HCT116 (cell line): ENCODE measurements around the gene C12orf57. TPM values are rescaled to one million over a fixed set of nuclear protein-coding genes. Genes with fewer than 3 reads are reported as not detected.

ENCODE experiments used
- ATAC-seq: fragments of 200-7000 bp; cut with Tn5 transposase; 2 replicates; pipeline ENCODE4 v1.9.1; 2020; ENCODE audit warnings: mild to moderate bottlenecking, moderate library complexity
- BruUV-seq: library from RNA; stranded (reverse); fragments of 400-500 nt; replicated peaks from 2 replicates; lab custom pipeline; 2021; lab: Mats Ljungman, UMichigan
- CTCF ChIA-PET: fragments of 300-600 bp; sonication (Branson Sonifier 250); formaldehyde crosslinking; loops from one replicate; lab custom pipeline; 2021; ENCODE audit warnings: antibody characterized with exemption; lab: Charles Lee
- POLR2A ChIA-PET: fragments of 300-600, 350-600 bp; sonication (Branson Sonifier 250); formaldehyde crosslinking; loops from one replicate; lab custom pipeline; 2021; ENCODE audit warnings: antibody characterized with exemption; lab: Charles Lee
- RAD21 ChIA-PET, 2 experiments: fragments of 300-600 bp; sonication (Branson Sonifier 250); formaldehyde crosslinking; loops; one replicate each; lab custom pipeline; 2023; ENCODE audit warnings: low total read pairs in 2 of 2; ENCODE audit not compliant: uncharacterized antibody in 2 of 2, unreplicated experiment in 2 of 2, low non-redundant PET in 1 of 2; lab: Charles Lee
- DNase-seq: peaks from one replicate; pipeline ENCODE4 v3.0.0-alpha.2; 2010; ENCODE audit warnings: low read depth, low spot score
- H2AFZ ChIP-seq: fragments of 200-600 bp; shearing (Covaris generic), sonication (generic); 2 replicates; pipeline ENCODE4 v1.6.1; 2017; ENCODE audit warnings: low read depth, mixed run types, mixed read lengths, antibody characterized with exemption, low read length; ENCODE audit not compliant: poor library complexity, severe bottlenecking
- H3K27ac ChIP-seq: 2 replicates; pipeline ENCODE4 v1.5.1; 2012; ENCODE audit warnings: low read depth, low read length
- H3K27me3 ChIP-seq: fragments of 200-600 bp; sonication (generic); 2 replicates; pipeline ENCODE4 v1.6.1; 2016; ENCODE audit warnings: mixed run types, low read length, mixed read lengths; ENCODE audit not compliant: insufficient read depth
- H3K36me3 ChIP-seq, 2 experiments: fragments of 200-500 bp in 1 of 2; fragments of 200-600 bp in 1 of 2; sonication (Bioruptor generic) in 1 of 2; sonication (generic) in 1 of 2; 2 replicates each; pipeline versions ENCODE4 v1.5.1 to v1.6.1; 2014 to 2016; ENCODE audit warnings: low read length in 2 of 2, inconsistent platforms in 1 of 2, mixed read lengths in 1 of 2, mixed run types in 1 of 2; ENCODE audit not compliant: insufficient read depth in 2 of 2, control insufficient read depth in 1 of 2
- H3K4me1 ChIP-seq, 2 experiments: fragments of 200-600 bp in 1 of 2; sonication (generic) in 1 of 2; 2 replicates each; pipeline versions ENCODE4 v1.5.1 to v1.6.1; 2012 to 2017; ENCODE audit warnings: low read length in 2 of 2, inconsistent platforms in 1 of 2, mild to moderate bottlenecking in 1 of 2, mixed read lengths in 1 of 2, mixed run types in 1 of 2, moderate library complexity in 1 of 2; ENCODE audit not compliant: insufficient read depth in 2 of 2, control insufficient read depth in 1 of 2
- H3K4me2 ChIP-seq: fragments of 200-600 bp; sonication (generic); 2 replicates; pipeline ENCODE4 v1.6.1; 2017; ENCODE audit warnings: mixed run types, low read length, mixed read lengths
- H3K4me3 ChIP-seq, 2 experiments: fragments of 200-600 bp in 1 of 2; sonication (generic) in 1 of 2; replicated peaks in 1 of 2; 2 replicates each; pipeline ENCODE4 v1.5.1; 2011 to 2016; ENCODE audit warnings: low read length in 2 of 2, control low read depth in 1 of 2, low read depth in 1 of 2, mild to moderate bottlenecking in 1 of 2, mixed read lengths in 1 of 2, mixed run types in 1 of 2
- H3K79me2 ChIP-seq: fragments of 200-600 bp; sonication (generic); 2 replicates; pipeline ENCODE4 v1.6.1; 2017; ENCODE audit warnings: mild to moderate bottlenecking, mixed run types, low read length, moderate library complexity, mixed read lengths; ENCODE audit not compliant: insufficient read depth
- H3K9ac ChIP-seq: fragments of 200-600 bp; sonication (generic); 2 replicates; pipeline ENCODE4 v1.6.1; 2016; ENCODE audit warnings: low read length, mixed read lengths
- H3K9me2 ChIP-seq: fragments of 200-600 bp; sonication (generic), shearing (Covaris generic); 2 replicates; pipeline ENCODE4 v1.6.1; 2017; ENCODE audit warnings: mixed run types, mild to moderate bottlenecking, moderate library complexity; ENCODE audit not compliant: insufficient read depth
- H3K9me3 ChIP-seq, 2 experiments: fragments of 200-500 bp in 1 of 2; fragments of 200-600 bp in 1 of 2; sonication (Bioruptor generic) in 1 of 2; sonication (generic) in 1 of 2; 2 replicates each; pipeline ENCODE4 v1.6.1; 2014 to 2017; ENCODE audit warnings: low read length in 2 of 2, mixed read lengths in 2 of 2, inconsistent platforms in 1 of 2, low read depth in 1 of 2, mild to moderate bottlenecking in 1 of 2, mixed run types in 1 of 2, moderate library complexity in 1 of 2; ENCODE audit not compliant: control insufficient read depth in 1 of 2, insufficient read depth in 1 of 2
- H4K20me1 ChIP-seq: fragments of 200-600 bp; sonication (generic), shearing (Covaris generic); 2 replicates; pipeline ENCODE4 v1.6.1; 2017; ENCODE audit warnings: mixed run types, mild to moderate bottlenecking, moderate library complexity; ENCODE audit not compliant: insufficient read depth
- ATF3 ChIP-seq: IDR thresholded peaks from 2 replicates; pipeline ENCODE4 v1.6.1; 2012
- CBX3 ChIP-seq: IDR thresholded peaks from 2 replicates; pipeline ENCODE4 v1.6.1; 2012; ENCODE audit warnings: low read depth
- CEBPB ChIP-seq: IDR thresholded peaks from 2 replicates; pipeline ENCODE4 v1.6.1; 2012; ENCODE audit warnings: low read depth
- CTCF ChIP-seq, 3 experiments: fragments of 200-600 bp in 1 of 3; sonication (generic) in 1 of 3; IDR thresholded peaks in 2 of 3; conservative IDR thresholded peaks in 1 of 3; 2 replicates each; pipeline ENCODE4 v1.5.1; 2012 to 2017; ENCODE audit warnings: low read depth in 2 of 3, low read length in 2 of 3, antibody characterized with exemption in 1 of 3, borderline replicate concordance in 1 of 3, control low read depth in 1 of 3, mild to moderate bottlenecking in 1 of 3, mixed read lengths in 1 of 3, mixed run types in 1 of 3, moderate library complexity in 1 of 3; ENCODE audit not compliant: insufficient read depth in 1 of 3
- EGR1 ChIP-seq: IDR thresholded peaks from 2 replicates; pipeline ENCODE4 v1.6.1; 2012; ENCODE audit warnings: low read depth
- ELF1 ChIP-seq: IDR thresholded peaks from 2 replicates; pipeline ENCODE4 v1.6.1; 2012; ENCODE audit warnings: low read depth, borderline replicate concordance
- EZH2 ChIP-seq: fragments of 200-600 bp; sonication (generic); IDR thresholded peaks from 2 replicates; pipeline ENCODE4 v1.6.1; 2017; ENCODE audit warnings: antibody characterized with exemption, mixed run types
- EZH2phosphoT487 ChIP-seq: fragments of 200-600 bp; IDR thresholded peaks from 2 replicates; pipeline ENCODE4 v1.6.1; 2018; ENCODE audit warnings: antibody characterized with exemption, borderline replicate concordance
- FOSL1 ChIP-seq: IDR thresholded peaks from 2 replicates; pipeline ENCODE4 v1.6.1; 2012; ENCODE audit warnings: low read depth
- JUND ChIP-seq: IDR thresholded peaks from 2 replicates; pipeline ENCODE4 v1.6.1; 2012
- MAX ChIP-seq: IDR thresholded peaks from 2 replicates; pipeline ENCODE4 v1.6.1; 2012
- POLR2A ChIP-seq: IDR thresholded peaks from 2 replicates; pipeline ENCODE4 v1.7.0; 2011; ENCODE audit warnings: borderline replicate concordance; ENCODE audit not compliant: insufficient read depth, insufficient read length; ENCODE audit errors: extremely low read depth
- RAD21 ChIP-seq: IDR thresholded peaks from 2 replicates; pipeline ENCODE4 v1.6.1; 2012; ENCODE audit warnings: low read depth, mild to moderate bottlenecking
- REST ChIP-seq: IDR thresholded peaks from 2 replicates; pipeline ENCODE4 v1.6.1; 2012; ENCODE audit warnings: low read depth
- SIN3A ChIP-seq: IDR thresholded peaks from 2 replicates; pipeline ENCODE4 v1.6.1; 2012; ENCODE audit warnings: low read depth
- SP1 ChIP-seq: IDR thresholded peaks from 2 replicates; pipeline ENCODE4 v1.6.1; 2012; ENCODE audit warnings: low read depth
- SRF ChIP-seq: IDR thresholded peaks from 2 replicates; pipeline ENCODE4 v1.6.1; 2012; ENCODE audit warnings: low read depth
- YY1 ChIP-seq: IDR thresholded peaks from 2 replicates; pipeline ENCODE4 v1.6.1; 2011; ENCODE audit warnings: low read length, low read depth, moderate library complexity, mild to moderate bottlenecking; ENCODE audit not compliant: insufficient replicate concordance; ENCODE audit errors: extremely low read depth
- ZFX ChIP-seq: fragments of 450-650 bp; IDR thresholded peaks from 2 replicates; pipeline ENCODE4 v1.6.1; 2017
- ZNF274 ChIP-seq: fragments of 200-500 bp; sonication (Bioruptor generic); IDR thresholded peaks from 2 replicates; pipeline ENCODE4 v1.6.1; 2014; ENCODE audit warnings: mild to moderate bottlenecking, low read depth, low read length, inconsistent platforms
- intact Hi-C: fragments of 100-400 bp; cut with micrococcal nuclease; formaldehyde crosslinking; loops from 2 replicates; pipeline ENCODE4 v1.10.0; 2022
- total RNA-seq: library from RNA; stranded (reverse); gene quantifications from one replicate; pipeline ENCODE4 v1.2.1, GENCODE V29; 2021; ENCODE audit not compliant: unreplicated experiment

The C12orf57 gene
- total RNA-seq, 1 experiment from 2014 or later = 202 TPM

GRCh38 chr12:6946920-6947374 lies 3.1 kb downstream of the C12orf57 start:
- no peak for ATAC-seq
- RAD21 ChIA-PET = interaction anchor here (0.7 to 2.8 kb wide), 5 partner anchors 15 to 78 kb away, joined by 3 to 22 read pairs (median 4); no protein-coding TSS in a partner anchor
- Histone ChIP-seq H3K36me3 (no peaks in the 10 kb centered on the region), H3K9me2 (no peaks in the 10 kb centered on the region), H3K27me3 (no peaks in the 10 kb centered on the region), H4K20me1 (no peaks in the 10 kb centered on the region), H3K4me3 (peak overlapping the region; percentile 71 to 78), H3K79me2 (peaks cover 16% of the 10 kb centered on the region), H3K4me2 (peak overlapping the region; percentile 92), H2AFZ (no peak overlapping the region), H3K4me1 (peaks cover 29 to 71% of the 10 kb centered on the region in 2 experiments), H3K9ac (peak overlapping the region; percentile 88), H3K27ac (peak overlapping the region; percentile 99), H3K9me3 (no peaks in the 10 kb centered on the region)
- no TSS peak for BruUV-seq
- POLR2A ChIA-PET = interaction anchor here (1.0 to 7.7 kb wide), 12 partner anchors 9 to 162 kb away, joined by 3 to 269 read pairs (median 13); partner anchors contain the start of genes ATN1, C1RL, SPSB2 and TPI1
- CTCF ChIA-PET = interaction anchor here (1.3 to 6.1 kb wide), 7 partner anchors 16 to 166 kb away, joined by 3 to 101 read pairs (median 7); partner anchors contain the start of genes C1RL and LPCAT3
- intact Hi-C loops = loop anchor here (1.0 to 10.0 kb wide), 3 partner anchors 14 to 690 kb away; no protein-coding TSS in a partner anchor
- no peak for DNase-seq
- no peak for TF ChIP-seq ZFX
- no peak for TF ChIP-seq EZH2
- no peak for TF ChIP-seq JUND
- no peak for TF ChIP-seq EZH2phosphoT487
- no peak for TF ChIP-seq CTCF (IDR thresholded peaks at IDR 0.05 in 2 of 3, conservative IDR thresholded peaks at IDR 0.05 in 1 of 3; ENCODE audit: borderline replicate concordance in 1 of 3, insufficient read depth in 1 of 3, low read depth in 2 of 3, low read length in 2 of 3)
- no peak for TF ChIP-seq ATF3
- TF ChIP-seq SIN3A = no peak
- TF ChIP-seq FOSL1 = no peak
- no peak for TF ChIP-seq ZNF274
- no peak for TF ChIP-seq CBX3
- TF ChIP-seq YY1 = no peak
- TF ChIP-seq POLR2A = no peak
- no peak for TF ChIP-seq ELF1
- TF ChIP-seq MAX = no peak
- TF ChIP-seq CEBPB = no peak
- no peak for TF ChIP-seq REST
- no peak for TF ChIP-seq RAD21
- no peak for TF ChIP-seq SP1
- no peak for TF ChIP-seq EGR1
- TF ChIP-seq SRF = no peak
